A549 (cell line): Measurements from ENCODE around the gene MPPED1. TPM values are rescaled to one million over a fixed set of nuclear protein-coding genes. Genes with fewer than 3 reads are reported as not detected.

Experiments
- ATAC-seq, 2 experiments: fragments of 200-7000 bp in 1 of 2; fragments of >200 bp in 1 of 2; cut with Nextera tagmentation in 1 of 2; cut with Tn5 transposase in 1 of 2; 3 replicates each; pipeline versions ENCODE4 v1.8.0 to v1.9.1; 2018 to 2020; ENCODE audit warnings: mild to moderate bottlenecking in 1 of 2, moderate library complexity in 1 of 2
- CTCF ChIA-PET: fragments of 300-600 bp; sonication (Branson Sonifier 250); formaldehyde crosslinking; extraction: SDS; loops from one replicate; lab custom pipeline; 2021; ENCODE audit warnings: antibody characterized with exemption, inconsistent platforms; lab: Yijun Ruan, JAX
- POLR2A ChIA-PET: fragments of 350-600 bp; formaldehyde crosslinking; extraction: SDS; loops from one replicate; lab custom pipeline; 2021; ENCODE audit warnings: antibody characterized with exemption, inconsistent platforms; lab: Yijun Ruan, JAX
- DNase-seq, 2 experiments: peaks; one replicate each; pipeline versions ENCODE4 v3.0.0 to v3.0.0-alpha.2; 2011 to 2016; ENCODE audit warnings: low read depth in 1 of 2, low spot score in 1 of 2
- FAIRE-seq: peaks from 2 replicates; lab custom pipeline; 2011; peaks lifted over from hg19 to GRCh38; lab: Jason Lieb, UNC
- H3K27ac ChIP-seq, 2 experiments: fragments of >200 bp; sonication (Bioruptor Twin); formaldehyde crosslinking; 3 replicates each; pipeline ENCODE4 v1.5.1; 2016 to 2017
- H3K4me1 ChIP-seq: fragments of >200 bp; sonication (Bioruptor Twin); formaldehyde crosslinking; 3 replicates; pipeline ENCODE4 v1.6.1; 2016
- H3K4me2 ChIP-seq: fragments of >200 bp; sonication (Bioruptor Twin); formaldehyde crosslinking; 3 replicates; pipeline ENCODE4 v1.6.1; 2016
- H3K4me3 ChIP-seq: fragments of >200 bp; sonication (Bioruptor Twin); formaldehyde crosslinking; 3 replicates; pipeline ENCODE4 v1.5.1; 2016
- H3K9me3 ChIP-seq: fragments of >200 bp; sonication (Bioruptor Twin); formaldehyde crosslinking; 3 replicates; pipeline ENCODE4 v1.6.1; 2016
- ATOH8 ChIP-seq: fragments of 250-450 bp; sonication (Bioruptor Pico); IDR thresholded peaks from 2 replicates; pipeline ENCODE4 v1.5.0; 2020; ENCODE audit warnings: low read depth, mild to moderate bottlenecking, moderate library complexity
- CEBPB ChIP-seq, 2 experiments: fragments of >200 bp in 1 of 2; sonication (Bioruptor Twin) in 1 of 2; formaldehyde crosslinking in 1 of 2; IDR thresholded peaks; 2 replicates each; pipeline ENCODE4 v1.6.1; 2012 to 2016
- FOSL2 ChIP-seq, 2 experiments: fragments of 450-650 bp in 1 of 2; fragments of >200 bp in 1 of 2; sonication (Bioruptor Twin) in 1 of 2; formaldehyde crosslinking; IDR thresholded peaks; 2 replicates each; pipeline versions ENCODE4 v1.5.0 to v1.6.1; 2016 to 2020; ENCODE audit warnings: mild to moderate bottlenecking in 1 of 2, moderate library complexity in 1 of 2
- GATA3 ChIP-seq: IDR thresholded peaks from 2 replicates; pipeline ENCODE4 v1.6.1; 2012; ENCODE audit warnings: borderline replicate concordance
- HOXB13 ChIP-seq: fragments of 250-450 bp; sonication (Bioruptor Pico); IDR thresholded peaks from 2 replicates; pipeline ENCODE4 v1.5.0; 2020; ENCODE audit warnings: low read depth, mild to moderate bottlenecking, moderate library complexity
- KDM1A ChIP-seq: fragments of 200-600 bp; sonication (generic); IDR thresholded peaks from 2 replicates; pipeline ENCODE4 v1.6.1; 2016; ENCODE audit warnings: low read depth, mild to moderate bottlenecking
- KDM5A ChIP-seq: fragments of 200-600 bp; sonication (generic); IDR thresholded peaks from 2 replicates; pipeline ENCODE4 v1.6.1; 2016; ENCODE audit warnings: antibody characterized with exemption, mild to moderate bottlenecking
- POLR2A ChIP-seq: IDR thresholded peaks from 2 replicates; pipeline ENCODE4 v1.6.1; 2012; ENCODE audit warnings: mild to moderate bottlenecking, low read length
- POLR2AphosphoS2 ChIP-seq: conservative IDR thresholded peaks from 2 replicates; pipeline ENCODE4 v1.6.1; 2012; ENCODE audit warnings: low read length, improper control_type of control experiment, inconsistent platforms
- RNF2 ChIP-seq: fragments of 200-600 bp; sonication (generic); IDR thresholded peaks from 2 replicates; pipeline ENCODE4 v1.6.1; 2016; ENCODE audit warnings: low read depth, mild to moderate bottlenecking, antibody characterized with exemption, moderate library complexity, borderline replicate concordance
- TP53 ChIP-seq: fragments of 250-450 bp; sonication (Bioruptor Pico); IDR thresholded peaks from 2 replicates; pipeline ENCODE4 v1.5.0; 2021; ENCODE audit warnings: mild to moderate bottlenecking, moderate library complexity
- WGBS: methylation state at CpG from one replicate; pipeline ENCODE4 v1.1.6; 2017; ENCODE audit errors: missing lambda C conversion rate; 5-methylcytosine and 5-hydroxymethylcytosine counted together
- polyA plus RNA-seq, 4 experiments: library from polyadenylated mRNA; depleted of rRNA in 3 of 4; stranded (reverse); fragments of >200 nt; fragmentation: RNase III in 1 of 4; extraction: RNeasy Plus Mini Kit Qiagen cat#74134 plus additional on column Dnase treatment in 1 of 4; gene quantifications; 2 replicates in 3 of 4; 3 replicates in 1 of 4; pipeline ENCODE4 v1.2.3, GENCODE V29; 2011 to 2017
- TF ChIP-seq, protein P1 (sequence below): fragments of 250-450 bp; sonication (Bioruptor Pico); IDR thresholded peaks from 2 replicates; pipeline ENCODE4 v1.5.0; 2021; ENCODE audit warnings: mild to moderate bottlenecking, moderate library complexity, borderline replicate concordance
- TF ChIP-seq, protein P2 (sequence below): fragments of >200 bp; sonication (Bioruptor Twin); formaldehyde crosslinking; IDR thresholded peaks from 2 replicates; pipeline ENCODE4 v1.6.1; 2016

MPPED1 gene
- polyA plus RNA-seq, 2 of the 4 experiments (the other 2 are of a cell fraction) = not detected

GRCh38 chr22:43443152-43443471 is 31.3 kb downstream of the MPPED1 start:
- no peak for TF ChIP-seq POLR2AphosphoS2
- H3K4me3 ChIP-seq = no peak overlapping the region
- CTCF ChIA-PET = no interaction called here
- no peak overlapping the region for H3K27ac ChIP-seq
- ATAC-seq (no peak), FAIRE-seq (no peak), DNase-seq (no peak)
- H3K4me1 ChIP-seq = peaks cover 17% of the 10 kb centered on the region
- POLR2A ChIA-PET = no interaction called here
- 51% methylated on average over 3 of the region's 6 CpGs for WGBS
- H3K4me2 ChIP-seq = no peak overlapping the region
- no peaks in the 10 kb centered on the region for H3K9me3 ChIP-seq

GRCh38 chr22:43446037-43446803 is 34.4 kb downstream of the MPPED1 start:
- 40% methylated on average over 9 of the region's 10 CpGs for WGBS
- POLR2A ChIA-PET = no interaction called here

DNA sequence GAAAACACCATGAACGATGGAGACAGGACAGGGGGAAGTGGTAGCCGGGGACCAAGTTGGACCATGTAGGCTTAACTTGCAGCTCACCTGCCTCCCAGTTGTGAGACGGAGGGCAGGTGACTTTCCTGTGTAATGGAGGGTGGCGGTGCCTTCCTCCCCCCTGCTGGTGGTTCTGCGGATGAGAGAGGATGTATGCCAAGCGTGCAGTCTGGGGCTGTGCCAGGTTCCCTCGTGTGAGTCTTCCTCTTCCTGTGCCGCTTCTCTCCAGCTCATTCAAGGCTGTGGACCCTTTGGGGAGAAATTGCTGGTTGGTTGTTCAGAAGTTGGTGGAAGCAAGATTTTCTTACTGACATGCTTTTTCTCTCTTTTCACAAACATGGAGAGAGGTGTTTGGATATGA is 35.1 kb downstream of the MPPED1 start:
- H3K27ac ChIP-seq = no peak overlapping the region
- H3K4me1 ChIP-seq = peaks cover 17% of the 10 kb centered on the region
- CTCF ChIA-PET = no interaction called here
- no peaks in the 10 kb centered on the region for H3K9me3 ChIP-seq
- WGBS = 24% methylated on average over 8 of the region's 8 CpGs
- DNase-seq (peak; percentile 9 to 38), ATAC-seq (peak; percentile 75 to 76; a peak in 5 of 6 replicates), FAIRE-seq (no peak)
- no peak overlapping the region for H3K4me3 ChIP-seq
- POLR2A ChIA-PET = no interaction called here
- H3K4me2 ChIP-seq = no peak overlapping the region; the same call in 2 of the 3 replicates
- no peak for TF ChIP-seq KDM5A
- no peak for TF ChIP-seq ATOH8 (CRISPR knock-in tag)
- no peak for TF ChIP-seq HOXB13
- TF ChIP-seq, protein P1, sequence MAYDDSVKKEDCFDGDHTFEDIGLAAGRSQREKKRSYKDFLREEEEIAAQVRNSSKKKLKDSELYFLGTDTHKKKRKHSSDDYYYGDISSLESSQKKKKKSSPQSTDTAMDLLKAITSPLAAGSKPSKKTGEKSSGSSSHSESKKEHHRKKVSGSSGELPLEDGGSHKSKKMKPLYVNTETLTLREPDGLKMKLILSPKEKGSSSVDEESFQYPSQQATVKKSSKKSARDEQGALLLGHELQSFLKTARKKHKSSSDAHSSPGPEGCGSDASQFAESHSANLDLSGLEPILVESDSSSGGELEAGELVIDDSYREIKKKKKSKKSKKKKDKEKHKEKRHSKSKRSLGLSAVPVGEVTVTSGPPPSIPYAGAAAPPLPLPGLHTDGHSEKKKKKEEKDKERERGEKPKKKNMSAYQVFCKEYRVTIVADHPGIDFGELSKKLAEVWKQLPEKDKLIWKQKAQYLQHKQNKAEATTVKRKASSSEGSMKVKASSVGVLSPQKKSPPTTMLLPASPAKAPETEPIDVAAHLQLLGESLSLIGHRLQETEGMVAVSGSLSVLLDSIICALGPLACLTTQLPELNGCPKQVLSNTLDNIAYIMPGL (CRISPR knock-in tag) = no peak
- TF ChIP-seq POLR2A = no peak
- TF ChIP-seq CEBPB (IDR thresholded peaks at IDR 0.05) = no peak

More at GRCh38 chr22:43446037-43446803, 34.4 kb downstream of the MPPED1 start:
- peaks cover 17% of the 10 kb centered on the region for H3K4me1 ChIP-seq
- no peaks in the 10 kb centered on the region for H3K9me3 ChIP-seq
- FAIRE-seq = no peak
- peak overlapping the region; percentile 33; the same call in 1 of the 3 replicates for H3K4me2 ChIP-seq
- no peak overlapping the region for H3K27ac ChIP-seq
- ATAC-seq = peak; percentile 35 to 65; a peak in 5 of 6 replicates
- peak; percentile 13 to 40 for DNase-seq
- CTCF ChIA-PET = no interaction called here
- TF ChIP-seq TP53 (no peak), FOSL2 (IDR thresholded peaks at IDR 0.05) (no peak), FOSL2 (CRISPR knock-in tag; IDR thresholded peaks at IDR 0.05) (peak; percentile 60)
- no peak overlapping the region for H3K4me3 ChIP-seq

GRCh38 chr22:43447380-43447779 is 35.6 kb downstream of the MPPED1 start:
- Histone ChIP-seq H3K4me1 (peaks cover 17% of the 10 kb centered on the region), H3K9me3 (no peaks in the 10 kb centered on the region), H3K4me2 (no peak overlapping the region), H3K27ac (no peak overlapping the region), H3K4me3 (no peak overlapping the region)
- ChIA-PET CTCF (no interaction called here), POLR2A (no interaction called here)
- WGBS = 62% methylated on average over 10 of the region's 10 CpGs
- ATAC-seq (no peak), FAIRE-seq (no peak), DNase-seq (no peak)
- TF ChIP-seq KDM1A (no peak), KDM5A (no peak), GATA3 (no peak), POLR2A (no peak)
- TF ChIP-seq, protein P2, sequence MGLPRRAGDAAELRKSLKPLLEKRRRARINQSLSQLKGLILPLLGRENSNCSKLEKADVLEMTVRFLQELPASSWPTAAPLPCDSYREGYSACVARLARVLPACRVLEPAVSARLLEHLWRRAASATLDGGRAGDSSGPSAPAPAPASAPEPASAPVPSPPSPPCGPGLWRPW = no peak

DNA sequence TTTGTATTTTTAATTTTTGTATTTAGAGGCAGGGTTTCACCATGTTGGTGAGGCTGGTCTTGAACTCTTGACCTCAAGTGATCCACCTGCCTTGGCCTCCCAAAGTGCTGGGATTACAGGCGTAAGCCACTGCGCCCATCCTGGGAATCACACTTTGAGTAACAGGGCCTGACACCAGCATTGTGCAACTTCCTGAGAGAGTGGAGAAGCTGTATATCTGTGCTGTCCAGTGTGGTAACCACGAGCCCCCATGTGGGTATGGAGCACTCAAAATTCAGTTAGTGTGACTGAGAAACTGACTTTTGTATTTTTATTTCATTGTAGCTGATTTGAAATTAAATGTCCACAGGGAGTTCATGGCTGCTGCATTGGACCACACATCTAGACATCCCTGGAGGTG is 36.2 kb downstream of the MPPED1 start:
- POLR2A ChIA-PET = no interaction called here

More for the DNA sequence above, 36.2 kb downstream of the MPPED1 start:
- Histone ChIP-seq H3K4me3 (no peak overlapping the region), H3K4me1 (peaks cover 17% of the 10 kb centered on the region), H3K4me2 (no peak overlapping the region), H3K9me3 (no peaks in the 10 kb centered on the region), H3K27ac (no peak overlapping the region)
- no peak for TF ChIP-seq RNF2
- CTCF ChIA-PET = no interaction called here
- ATAC-seq = no peak
- DNase-seq = no peak
- WGBS = 66% methylated on average over 3 of the region's 3 CpGs
- FAIRE-seq = no peak
